CD4-positive, alpha-beta T cell treated with Interleukin-15 for 4 hours (primary cell): ENCODE data around the gene GLIPR1L2.
A peak's percentile ranks its signal among the peaks of the same experiment; 100 is the strongest.

ENCODE experiments used
- DNase-seq: peaks from one replicate; pipeline ENCODE4 v3.0.0-alpha.2; 2020; ENCODE audit warnings: low spot score

The GLIPR1L2 gene

GRCh38 chr12:75478116-75478794 lies 87.4 kb downstream of the GLIPR1L2 start:
- DNase-seq, result peak; percentile 75

- no peak for DNase-seq
Observed at GRCh38 chr12:75479963-75480461, 89.1 kb downstream of the GLIPR1L2 start.

- peak; percentile 84 for DNase-seq
Observed at GRCh38 chr12:75480469-75480949, 89.6 kb downstream of the GLIPR1L2 start, which contains the start of gene GLIPR1. Gene GLIPR1 (plus strand): TSS chr12:75480755. CDS start chr12:75480881, 126 bp downstream.

GRCh38 chr12:75481013-75481705 lies 90.3 kb downstream of the GLIPR1L2 start:
- no peak for DNase-seq

GRCh38 chr12:75481774-75482173 lies 90.9 kb downstream of the GLIPR1L2 start:
- no peak for DNase-seq
